GM20000 (cell line): ENCODE results near the gene TYSND1.

ENCODE experiments used
- DNase-seq: peaks from one replicate; pipeline ENCODE4 v3.0.0; 2012; ENCODE audit warnings: low spot score
- CTCF ChIP-seq: IDR thresholded peaks from 2 replicates; pipeline ENCODE4 v1.5.1; 2012; ENCODE audit warnings: mild to moderate bottlenecking, control low read depth; ENCODE audit errors: extremely low read depth, missing control alignments

TYSND1 gene

GRCh38 chr10:70145666-70146488 is 623 bp downstream of the TYSND1 start:
- TF ChIP-seq CTCF: peak; percentile 69

GRCh38 chr10:70145166-70145665 is 1.3 kb downstream of the TYSND1 start:
- TF ChIP-seq CTCF: no peak
- no peak for DNase-seq

More at GRCh38 chr10:70145666-70146488, 623 bp downstream of the TYSND1 start:
- peak; percentile 91 for DNase-seq

GRCh38 chr10:70144372-70145110 is 2.0 kb downstream of the TYSND1 start:
- DNase-seq: no peak
- TF ChIP-seq CTCF: no peak

GRCh38 chr10:70142555-70142954 is 3.9 kb downstream of the TYSND1 start:
- TF ChIP-seq CTCF: no peak
- DNase-seq: no peak

GRCh38 chr10:70140297-70140696 is 6.2 kb downstream of the TYSND1 start:
- no peak for DNase-seq
- no peak for TF ChIP-seq CTCF

- peak; percentile 6 for DNase-seq
- TF ChIP-seq CTCF: no peak
Observed at GRCh38 chr10:70139997-70140250, 6.6 kb downstream of the TYSND1 start.
